Stimulated activated CD8-positive, alpha-beta memory T cell treated with anti-CD3 and anti-CD28 coated beads, Interleukin-15, amount 100 ng/mL, for 4 hours (primary cell): ENCODE results near the gene COL4A2.
"Not testable (repeated sequence)": the region's sequence is repeated elsewhere in the genome, so short reads cannot be mapped to it uniquely, and the experiment has no call there.

Experiments
- DNase-seq, 2 donors: peaks; one replicate each; pipeline ENCODE4 v3.0.0-alpha.2; 2020; ENCODE audit warnings: low read depth in 2 of 2

COL4A2 gene

GRCh38 chr13:110475117-110475516 is 168.0 kb downstream of the COL4A2 start:
- DNase-seq, result no peak

DNA sequence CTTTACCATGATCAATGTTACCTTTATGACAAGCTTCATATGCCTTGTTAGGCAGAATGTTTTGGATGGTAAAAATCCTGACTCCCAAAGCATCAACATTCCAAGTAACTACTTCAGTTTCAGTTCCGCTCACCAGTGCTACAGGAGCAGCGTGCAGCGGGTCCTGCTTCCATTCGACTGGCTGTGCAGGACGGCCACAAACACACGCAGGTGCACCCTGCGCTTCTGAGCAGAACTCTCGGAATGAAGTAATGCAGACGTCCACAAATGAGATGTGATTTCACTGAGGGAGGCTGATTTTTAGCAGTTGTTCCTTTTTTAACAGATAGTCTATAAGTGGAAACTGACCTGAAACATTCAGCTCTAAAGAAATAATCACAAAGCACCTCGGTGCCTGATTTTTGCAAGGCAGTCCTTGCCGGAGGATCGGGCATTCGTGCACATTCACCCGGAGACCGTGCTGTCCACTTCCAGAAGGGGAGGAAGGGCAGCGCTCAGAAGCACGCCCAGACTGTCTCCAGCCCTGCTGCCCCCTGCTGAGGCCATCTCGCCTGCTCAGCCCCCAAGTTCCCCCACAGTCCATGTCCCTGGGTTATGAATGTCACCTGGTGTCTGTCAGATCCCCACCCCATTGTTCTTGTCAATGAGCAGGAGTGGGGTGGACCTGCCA is 168.6 kb downstream of the COL4A2 start:
- DNase-seq, result no peak

- no peak for DNase-seq
Observed at GRCh38 chr13:110476220-110476617, 169.1 kb downstream of the COL4A2 start.

GRCh38 chr13:110477706-110478245 is 170.7 kb downstream of the COL4A2 start:
- no peak for DNase-seq

- DNase-seq, result no peak
Observed at GRCh38 chr13:110478405-110479214, 171.5 kb downstream of the COL4A2 start.

DNA sequence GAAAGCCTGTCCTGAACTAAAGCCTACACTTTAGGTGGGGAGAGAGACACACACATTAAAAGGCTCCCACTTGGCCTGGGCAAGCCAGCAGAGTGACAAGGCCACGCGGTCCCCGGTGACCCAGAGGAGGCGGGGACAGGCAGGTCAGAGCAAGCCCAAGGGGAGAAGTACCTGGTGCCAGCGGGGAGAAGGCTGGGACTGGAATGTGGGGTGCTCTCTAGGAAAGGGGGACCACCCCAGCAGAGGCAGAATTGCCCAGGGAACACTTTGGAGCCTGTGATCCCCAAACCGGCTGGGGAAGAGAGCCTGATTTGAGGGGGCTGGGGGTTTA is 172.1 kb downstream of the COL4A2 start:
- no peak for DNase-seq

DNA sequence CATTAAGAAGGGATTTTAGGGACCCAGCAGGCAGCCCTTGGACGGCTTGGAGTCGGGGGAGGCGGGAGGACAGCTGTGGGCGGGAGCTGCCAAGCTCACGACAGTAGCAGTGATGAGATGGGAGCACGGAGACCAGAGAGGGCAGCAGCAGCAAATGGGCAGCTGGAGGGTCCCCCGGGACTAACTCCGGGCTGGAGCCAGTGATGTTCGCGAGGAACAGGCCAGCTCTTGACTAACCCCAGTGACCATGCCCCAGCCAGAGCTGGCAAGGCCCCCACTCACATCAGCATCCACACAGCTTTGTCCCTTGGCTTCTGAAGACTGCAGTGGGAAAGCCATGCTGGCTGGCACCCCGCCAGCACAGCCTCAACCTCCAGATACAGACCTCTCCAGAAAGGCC is 172.6 kb downstream of the COL4A2 start:
- no peak for DNase-seq

DNA sequence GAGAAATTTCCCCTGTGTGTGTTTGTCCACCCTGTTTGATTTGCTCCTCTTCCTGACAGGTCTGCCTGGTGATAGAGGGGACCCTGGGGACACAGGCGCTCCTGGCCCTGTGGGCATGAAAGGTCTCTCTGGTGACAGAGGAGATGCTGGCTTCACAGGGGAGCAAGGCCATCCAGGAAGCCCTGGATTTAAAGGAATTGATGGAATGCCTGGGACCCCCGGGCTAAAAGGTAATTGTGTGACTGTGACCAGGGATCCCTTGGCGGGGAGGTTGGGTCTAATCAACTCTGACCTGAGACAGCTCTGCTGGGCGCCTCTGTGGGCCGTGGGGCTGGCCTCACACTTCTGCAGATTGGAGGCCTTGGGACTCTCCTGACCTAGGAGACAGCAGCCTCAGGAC is 173.1 kb downstream of the COL4A2 start:
- DNase-seq, result no peak

DNA sequence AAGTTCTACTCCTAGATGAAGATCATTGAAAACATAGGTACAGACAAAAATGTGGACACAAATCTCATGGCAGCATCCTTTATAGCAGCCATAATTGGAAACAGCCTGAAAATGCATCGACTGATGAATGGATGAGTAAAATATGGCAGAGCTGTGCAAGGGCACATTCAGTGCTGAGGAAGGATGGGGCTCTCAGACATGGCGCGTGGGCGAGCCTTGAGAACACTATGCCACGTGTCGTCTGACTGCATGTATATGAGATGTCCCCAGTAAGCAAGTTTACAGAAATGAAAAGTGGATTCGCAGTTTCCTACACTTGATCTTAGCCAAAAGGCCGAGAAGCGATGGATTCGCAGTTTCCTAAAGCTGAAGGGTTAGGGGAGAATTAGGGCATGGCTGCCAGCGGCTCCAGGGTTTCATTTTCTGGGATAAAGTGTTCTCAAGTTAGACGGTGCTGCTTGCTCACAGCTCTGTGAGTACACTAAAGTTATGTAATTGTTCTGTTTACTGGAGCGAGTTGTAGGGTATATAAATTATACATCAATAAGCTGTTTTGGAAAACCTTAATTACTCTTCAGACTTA is 176.4 kb downstream of the COL4A2 start:
- no peak for DNase-seq

DNA sequence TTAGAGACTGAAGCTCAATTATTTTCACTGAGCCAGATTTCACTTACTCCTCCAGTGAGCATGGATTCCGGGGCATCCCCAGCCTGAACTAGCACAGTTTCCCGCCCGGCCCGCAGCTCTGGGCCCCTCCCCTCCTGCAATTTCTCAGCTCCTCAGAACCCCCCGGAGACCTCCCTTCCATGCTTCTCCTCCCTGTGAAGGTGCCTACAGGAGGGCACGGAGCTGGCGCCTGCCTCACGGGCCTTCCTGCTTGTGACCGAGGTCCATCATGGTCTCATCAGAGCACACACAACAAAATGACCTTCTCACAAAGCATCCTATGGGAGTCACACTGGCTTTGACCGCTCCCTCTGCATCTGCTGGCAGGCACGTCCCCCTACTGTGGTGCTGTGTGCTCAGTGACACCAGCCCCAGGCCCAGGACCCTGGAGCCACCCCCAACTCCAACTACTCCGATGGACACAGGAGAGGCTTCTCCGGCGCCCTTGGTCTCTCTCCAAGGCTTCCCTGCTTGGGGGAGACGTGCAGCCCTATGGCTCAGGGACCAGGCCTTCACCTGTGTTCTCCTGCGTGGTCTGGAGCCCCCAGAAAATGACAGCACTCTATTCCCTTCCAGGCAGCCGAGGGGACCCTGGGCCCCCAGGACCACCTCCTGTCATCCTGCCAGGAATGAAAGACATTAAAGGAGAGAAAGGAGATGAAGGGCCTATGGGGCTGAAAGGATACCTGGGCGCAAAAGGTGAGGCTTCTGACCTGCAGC is 177.4 kb downstream of the COL4A2 start:
- DNase-seq, result no peak

- DNase-seq, result no peak
Observed at GRCh38 chr13:110485604-110486003, 178.5 kb downstream of the COL4A2 start.

DNA sequence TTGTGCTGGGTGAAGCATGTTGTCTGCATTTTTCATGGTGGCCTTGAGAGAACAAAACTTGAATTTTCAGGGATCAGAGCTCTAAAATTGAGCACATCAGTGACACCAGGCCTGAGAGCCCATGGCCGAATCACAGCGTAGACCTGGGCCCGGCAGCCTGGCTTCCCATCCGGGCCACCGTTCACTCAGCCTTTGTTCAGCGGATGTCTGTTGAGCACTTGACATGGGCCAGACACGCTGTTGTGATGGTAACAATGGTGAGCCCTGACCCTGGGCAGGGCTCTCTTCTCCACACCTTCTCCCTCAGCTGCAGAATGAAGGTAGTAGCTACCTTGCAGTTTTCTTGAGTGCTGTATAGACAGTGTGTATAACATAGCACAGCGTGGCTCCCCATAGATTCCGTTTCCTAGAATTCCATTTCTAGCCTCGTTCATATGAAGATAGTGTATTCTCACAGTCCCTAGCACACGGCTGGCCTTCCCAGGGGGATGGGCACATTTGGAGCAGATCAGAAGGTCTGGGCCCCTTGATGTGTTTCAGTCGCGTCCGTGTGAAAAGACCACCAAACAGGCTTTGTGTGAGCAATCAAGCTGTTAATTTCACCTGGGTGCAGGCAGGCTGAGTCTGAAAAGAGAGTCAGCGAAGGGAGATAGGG is 179.1 kb downstream of the COL4A2 start:
- no peak for DNase-seq

GRCh38 chr13:110486880-110487279 is 179.8 kb downstream of the COL4A2 start:
- not testable (repeated sequence) for DNase-seq

- no peak for DNase-seq
Observed at GRCh38 chr13:110490009-110490770, 183.1 kb downstream of the COL4A2 start.

DNA sequence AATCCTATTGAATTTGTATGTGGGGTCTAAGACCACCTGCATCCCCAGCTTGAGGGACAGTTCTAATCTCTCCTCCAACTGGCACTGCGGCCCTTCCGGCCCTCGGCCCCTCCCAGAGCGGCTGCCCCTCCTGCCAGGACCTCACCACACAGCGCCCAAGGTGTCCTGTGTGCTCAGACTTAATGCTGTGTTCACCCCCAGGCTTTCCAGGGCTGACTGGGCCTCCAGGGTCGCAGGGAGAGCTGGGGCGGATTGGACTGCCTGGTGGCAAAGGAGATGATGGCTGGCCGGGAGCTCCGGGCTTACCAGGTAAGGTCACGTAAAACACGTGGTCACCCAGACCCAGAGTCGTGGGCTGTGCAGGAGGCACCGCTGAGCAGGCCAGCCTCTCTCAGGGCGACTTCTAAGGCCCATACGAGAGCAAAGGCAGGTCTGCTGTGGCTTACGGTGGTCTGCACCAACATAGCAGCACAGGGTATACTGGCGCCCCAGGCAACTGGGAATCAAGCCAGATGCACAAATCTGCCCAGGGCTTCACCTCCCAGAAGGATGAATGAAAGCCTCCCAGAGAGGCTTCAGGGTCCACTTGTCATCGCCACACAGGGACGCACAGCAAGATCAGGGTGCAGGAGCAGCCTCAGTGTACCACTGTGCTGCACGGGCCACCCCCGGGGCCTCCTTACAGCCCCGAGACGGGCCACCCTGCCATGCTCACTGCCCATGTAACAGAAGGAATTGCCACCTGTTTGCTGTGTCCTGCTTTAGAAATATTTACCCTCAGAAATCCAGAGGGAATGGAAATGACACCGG is 185.0 kb downstream of the COL4A2 start:
- no peak for DNase-seq

DNA sequence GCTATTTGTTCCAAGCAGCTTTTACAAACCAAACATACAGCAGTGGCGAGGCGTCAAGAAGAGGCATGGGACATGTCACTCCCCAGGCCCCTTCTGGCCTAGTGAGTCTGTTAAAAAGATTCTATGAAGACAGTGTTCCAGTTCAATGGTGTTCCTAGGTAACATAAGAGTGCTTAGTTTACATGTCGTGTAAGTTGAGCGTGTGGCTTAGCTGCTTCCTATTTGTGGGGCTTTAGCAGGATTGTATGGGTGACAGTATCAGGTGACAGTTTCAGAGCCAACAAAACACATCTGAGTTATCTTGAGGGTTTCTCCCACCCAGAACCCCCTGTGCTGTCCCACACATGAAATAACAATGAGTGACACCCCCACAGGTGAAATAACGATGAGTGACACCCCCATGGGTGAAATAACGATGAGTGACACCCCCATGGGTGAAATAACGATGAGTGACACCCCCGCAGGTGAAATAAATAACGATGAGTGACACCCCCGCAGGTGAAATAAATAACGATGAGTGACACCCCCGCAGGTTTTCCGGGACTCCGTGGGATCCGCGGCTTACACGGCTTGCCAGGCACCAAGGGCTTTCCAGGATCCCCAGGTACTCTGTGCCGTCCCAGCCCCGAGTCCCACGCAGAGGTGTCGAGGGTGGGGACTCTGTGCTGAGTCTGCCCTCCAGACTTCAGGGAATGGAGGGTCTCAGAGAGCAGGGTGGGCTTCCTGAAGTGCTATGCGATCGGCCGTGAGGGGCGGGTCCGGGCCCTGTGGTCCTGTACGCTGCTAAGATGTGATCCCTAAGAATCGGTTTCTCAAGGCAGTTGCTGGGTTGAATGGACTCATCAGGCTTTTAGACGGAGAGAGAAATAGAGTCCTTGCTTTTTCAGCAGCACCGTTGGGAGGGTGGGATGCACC is 185.9 kb downstream of the COL4A2 start:
- no peak for DNase-seq

GRCh38 chr13:110493613-110494012 is 186.5 kb downstream of the COL4A2 start:
- no peak for DNase-seq

GRCh38 chr13:110495376-110495775 is 188.3 kb downstream of the COL4A2 start:
- no peak for DNase-seq

DNA sequence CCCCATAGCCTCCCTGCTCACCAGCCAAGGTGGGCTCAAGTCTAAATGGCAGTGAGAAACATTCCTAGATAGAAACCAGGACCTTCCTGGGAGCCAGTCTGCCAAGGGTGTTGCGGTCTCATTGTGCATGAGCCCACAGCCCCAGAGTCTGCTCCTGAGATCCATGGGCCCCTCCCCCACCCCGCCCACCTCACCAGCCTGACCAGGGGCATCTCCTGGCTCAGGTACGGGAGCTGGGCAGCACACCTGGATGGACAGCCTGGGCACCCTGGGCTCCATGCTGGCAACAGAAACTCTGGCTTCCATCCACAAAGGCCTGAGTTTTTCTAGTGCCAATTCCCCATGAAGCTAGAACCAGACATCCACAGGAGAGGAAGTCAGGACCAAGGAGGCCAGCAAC is 188.8 kb downstream of the COL4A2 start:
- DNase-seq, result no peak
